Activated CD4-positive, alpha-beta T cell treated with anti-CD3 and anti-CD28 coated beads for 36 hours (primary cell): Measurements from ENCODE around the gene ANGPTL5. TPM values are rescaled to one million over a fixed set of nuclear protein-coding genes. Genes with fewer than 3 reads are reported as not detected.
A peak's percentile ranks its signal among the peaks of the same experiment; 100 is the strongest.

Source experiments
- ATAC-seq: fragments of 200-7000 bp; cut with Tn5 transposase; one replicate; pipeline ENCODE4 v1.10.0; 2021; ENCODE audit warnings: mild to moderate bottlenecking, moderate library complexity
- CTCF ChIA-PET: fragments of 350-600 bp; sonication (Branson Sonifier 250); formaldehyde crosslinking; loops from one replicate; lab custom pipeline; 2021; ENCODE audit warnings: antibody characterized with exemption; lab: Charles Lee
- POLR2A ChIA-PET: fragments of 350-600 bp; sonication (Branson Sonifier 250); formaldehyde crosslinking; loops from one replicate; lab custom pipeline; 2021; ENCODE audit warnings: antibody characterized with exemption, inconsistent platforms; lab: Charles Lee
- DNase-seq: peaks from one replicate; pipeline ENCODE4 v3.0.0-alpha.2; 2020
- H3K27ac Mint-ChIP-seq: one replicate; pipeline ENCODE4 v1.8.0; 2021; ENCODE audit warnings: mixed read lengths
- H3K27me3 Mint-ChIP-seq: one replicate; pipeline ENCODE4 v1.8.0; 2021; ENCODE audit warnings: mixed read lengths
- H3K36me3 Mint-ChIP-seq: one replicate; pipeline ENCODE4 v1.8.0; 2021; ENCODE audit warnings: low read depth, mixed read lengths
- H3K4me1 Mint-ChIP-seq: one replicate; pipeline ENCODE4 v1.8.0; 2021; ENCODE audit warnings: mixed read lengths
- H3K4me3 Mint-ChIP-seq: one replicate; pipeline ENCODE4 v1.8.0; 2021; ENCODE audit warnings: mild to moderate bottlenecking, moderate library complexity, mixed read lengths
- H3K9me3 Mint-ChIP-seq: one replicate; pipeline ENCODE4 v1.8.0; 2021; ENCODE audit warnings: low read depth, mixed read lengths
- intact Hi-C, 2 experiments: fragments of 100-400 bp; cut with DNase I in 1 of 2; cut with micrococcal nuclease in 1 of 2; formaldehyde crosslinking; loops; one replicate each; pipeline versions ENCODE4 v1.14.2 to v1.15.1; 2022 to 2024; cut with DNase I, micrococcal nuclease
- total RNA-seq, 2 experiments: library from RNA; stranded (reverse); gene quantifications; one replicate each; pipeline ENCODE4 v1.2.3, GENCODE V29; 2021

The ANGPTL5 gene
- total RNA-seq, 2 experiments from 2014 or later: not detected

DNA sequence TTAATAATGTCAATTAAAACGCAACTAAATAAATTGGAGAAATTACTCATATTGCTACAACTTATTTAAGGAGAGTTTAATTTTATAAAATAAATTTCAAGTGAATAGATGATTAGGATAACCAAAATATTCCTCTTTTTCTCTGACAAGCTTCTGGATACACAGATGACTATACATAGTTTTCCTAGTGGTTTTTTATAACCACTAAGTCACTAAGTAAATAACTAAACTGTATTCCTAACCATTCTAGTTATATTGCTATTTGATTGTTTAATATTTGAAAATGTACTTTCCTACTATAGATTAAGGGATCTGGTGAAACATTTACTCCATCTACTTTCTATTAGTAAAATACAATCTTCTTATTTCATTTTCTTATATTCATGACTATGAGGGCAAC, 4.7 kb upstream of the ANGPTL5 start:
- ATAC-seq: no peak
- POLR2A ChIA-PET: no interaction called here

GRCh38 chr11:101917226-101917625, 904 bp upstream of the ANGPTL5 start:
- H3K27ac Mint-ChIP-seq: no peak overlapping the region
- H3K4me3 Mint-ChIP-seq: no peak overlapping the region

More for the DNA sequence above, 4.7 kb upstream of the ANGPTL5 start:
- Mint-ChIP-seq H3K4me3 (no peak overlapping the region), H3K9me3 (no peaks in the 10 kb centered on the region), H3K27me3 (no peaks in the 10 kb centered on the region), H3K27ac (no peak overlapping the region), H3K4me1 (peaks cover 3% of the 10 kb centered on the region), H3K36me3 (no peaks in the 10 kb centered on the region)
- no peak for DNase-seq
- intact Hi-C loops: no loop called here
- CTCF ChIA-PET: interaction anchor here (0.7 kb wide), 1 partner anchor 8 kb away, joined by 3 read pairs; no protein-coding TSS in a partner anchor

DNA sequence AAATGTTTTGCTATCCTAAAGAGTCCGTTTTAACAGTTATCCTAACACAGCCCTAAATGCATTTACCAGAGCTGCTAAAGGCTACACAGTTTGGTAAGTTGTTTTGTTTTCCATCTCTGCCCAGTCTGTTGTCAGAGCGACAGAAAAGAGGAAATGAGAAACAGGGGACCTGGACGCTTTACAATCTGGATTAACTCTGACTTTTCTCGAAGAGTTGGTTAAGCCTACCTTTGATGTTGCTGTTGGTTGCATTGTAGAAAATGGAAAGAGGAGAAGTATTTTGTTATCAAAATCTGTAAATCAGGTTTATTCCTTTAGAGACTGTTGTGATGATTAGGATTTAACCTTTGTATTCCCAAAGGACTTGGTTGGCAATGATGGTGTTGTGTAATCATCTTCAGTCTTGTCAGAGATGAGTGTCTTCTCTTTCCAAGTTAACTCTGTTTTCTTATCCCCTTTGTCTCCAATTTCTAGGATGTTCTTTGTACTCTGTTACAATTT, 481 bp downstream of the ANGPTL5 start:
- ChIA-PET POLR2A (no interaction called here), CTCF (interaction anchor here (1.0 kb wide), 1 partner anchor 92 kb away, joined by 3 read pairs; no protein-coding TSS in a partner anchor)
- no peaks in the 10 kb centered on the region for H3K27me3 Mint-ChIP-seq
- H3K9me3 Mint-ChIP-seq: no peaks in the 10 kb centered on the region
- peak overlapping the region; percentile 86 for H3K4me3 Mint-ChIP-seq
- no peak overlapping the region for H3K27ac Mint-ChIP-seq
- H3K36me3 Mint-ChIP-seq: no peaks in the 10 kb centered on the region
- DNase-seq (no peak), ATAC-seq (no peak)
- intact Hi-C loops: loop anchor here (2.0 to 10.0 kb wide), 4 partner anchors 89 to 431 kb away; partner anchors contain the start of genes BIRC2 (in 1 of the 2) and YAP1 (in 1 of the 2)
- peaks cover 16% of the 10 kb centered on the region for H3K4me1 Mint-ChIP-seq

More at GRCh38 chr11:101917226-101917625, 904 bp upstream of the ANGPTL5 start:
- intact Hi-C loops: loop anchor here (5.0 to 10.0 kb wide), 2 partner anchors 88 to 90 kb away; no protein-coding TSS in a partner anchor
- ATAC-seq (no peak), DNase-seq (no peak)
- H3K27me3 Mint-ChIP-seq: no peaks in the 10 kb centered on the region
- H3K4me1 Mint-ChIP-seq: peaks cover 16% of the 10 kb centered on the region
- POLR2A ChIA-PET: no interaction called here
- CTCF ChIA-PET: interaction anchor here (0.6 to 1.0 kb wide), 2 partner anchors 13 to 30 kb away, joined by 3 to 4 read pairs; no protein-coding TSS in a partner anchor
- no peaks in the 10 kb centered on the region for H3K9me3 Mint-ChIP-seq
- H3K36me3 Mint-ChIP-seq: no peaks in the 10 kb centered on the region

- H3K4me1 Mint-ChIP-seq: peaks cover 16% of the 10 kb centered on the region
- H3K36me3 Mint-ChIP-seq: no peaks in the 10 kb centered on the region
- H3K27me3 Mint-ChIP-seq: peaks cover 2% of the 10 kb centered on the region
- peak within 1 kb of the TSS; percentile 86 for H3K27ac Mint-ChIP-seq
- H3K9me3 Mint-ChIP-seq: no peaks in the 10 kb centered on the region
- POLR2A ChIA-PET: no interaction called here
- ATAC-seq: peak; percentile 96
- intact Hi-C loops: loop anchor here (2.0 to 10.0 kb wide), 4 partner anchors 90 to 432 kb away; partner anchors contain the start of genes BIRC2 (in 1 of the 2) and YAP1 (in 1 of the 2)
- CTCF ChIA-PET: interaction anchor here (0.6 to 1.2 kb wide), 9 partner anchors 8 to 830 kb away, joined by 3 to 5 read pairs (median 3); no protein-coding TSS in a partner anchor
- peak within 1 kb of the TSS; percentile 86 for H3K4me3 Mint-ChIP-seq
- peak; percentile 96 for DNase-seq
Observed at GRCh38 chr11:101914738-101915426, 1.4 kb downstream of the ANGPTL5 start, which contains the start of gene CEP126. CEP126 (plus strand) TSS chr11:101915010; CDS start chr11:101915285, 275 bp downstream.

GRCh38 chr11:101914341-101914737, 2.0 kb downstream of the ANGPTL5 start:
- DNase-seq (no peak), ATAC-seq (no peak)
- H3K9me3 Mint-ChIP-seq: no peaks in the 10 kb centered on the region
- peak overlapping the region; percentile 86 for H3K4me3 Mint-ChIP-seq
- peak overlapping the region; percentile 86 for H3K27ac Mint-ChIP-seq
- POLR2A ChIA-PET: no interaction called here
- peaks cover 16% of the 10 kb centered on the region for H3K4me1 Mint-ChIP-seq
- CTCF ChIA-PET: interaction anchor here (0.6 to 1.2 kb wide), 6 partner anchors 7 to 830 kb away, joined by 3 to 5 read pairs (median 4); no protein-coding TSS in a partner anchor
- H3K36me3 Mint-ChIP-seq: no peaks in the 10 kb centered on the region
- intact Hi-C loops: loop anchor here (2.0 to 10.0 kb wide), 3 partner anchors 90 to 432 kb away; partner anchors contain the start of genes BIRC2 (in 1 of the 2) and YAP1 (in 1 of the 2)
- H3K27me3 Mint-ChIP-seq: peaks cover 2% of the 10 kb centered on the region

DNA sequence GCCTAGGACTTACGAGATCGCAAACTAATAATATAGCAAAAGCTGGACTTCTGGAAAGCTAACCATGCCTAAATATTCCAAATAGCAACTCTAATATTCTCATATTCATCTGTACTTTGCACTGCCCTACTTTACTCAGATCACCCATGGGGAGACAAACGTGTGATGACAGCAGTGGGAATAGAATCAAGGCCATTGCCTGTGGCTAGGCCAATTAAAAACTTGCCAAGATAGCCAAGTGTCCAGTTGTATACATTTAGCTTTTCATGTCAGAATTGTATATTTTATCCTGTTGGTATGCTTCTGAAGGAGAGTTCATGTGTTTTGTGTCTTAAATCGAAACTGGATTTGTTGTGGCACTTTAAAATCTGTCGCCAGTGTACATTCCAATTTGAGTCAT, 2.7 kb downstream of the ANGPTL5 start:
- ChIA-PET POLR2A (no interaction called here), CTCF (interaction anchor here (0.7 kb wide), 1 partner anchor 9 kb away, joined by 4 read pairs; no protein-coding TSS in a partner anchor)

DNA sequence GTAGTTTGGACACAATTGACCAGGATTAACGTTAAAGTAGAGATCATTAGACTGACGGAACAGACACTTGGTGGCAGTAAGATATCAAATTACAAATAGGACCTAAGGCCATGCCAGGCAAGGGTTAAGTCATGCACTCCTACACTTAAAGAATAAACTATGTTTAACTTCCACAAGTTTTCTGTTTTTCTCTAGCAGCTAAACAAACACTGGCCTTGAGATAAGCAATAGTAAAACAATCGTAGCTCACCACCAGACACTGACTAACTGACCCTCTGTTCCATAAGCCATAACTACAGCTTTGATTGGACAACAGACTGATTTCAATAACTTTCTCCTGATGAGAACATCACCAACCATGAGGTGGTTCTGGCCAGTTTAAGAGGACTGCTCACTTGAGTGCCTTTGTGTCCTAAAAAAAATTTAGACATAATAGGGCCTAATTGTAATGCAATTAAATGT, 3.5 kb downstream of the ANGPTL5 start:
- intact Hi-C loops: loop anchor here in 1 of 2 experiments (10.0 kb wide), 1 partner anchor 92 kb away; no protein-coding TSS in a partner anchor
- ATAC-seq (no peak), DNase-seq (no peak)
- H3K9me3 Mint-ChIP-seq: no peaks in the 10 kb centered on the region
- POLR2A ChIA-PET: no interaction called here
- H3K36me3 Mint-ChIP-seq: no peaks in the 10 kb centered on the region
- CTCF ChIA-PET: interaction anchor here (0.7 kb wide), 1 partner anchor 8 kb away, joined by 4 read pairs; no protein-coding TSS in a partner anchor
- H3K4me3 Mint-ChIP-seq: no peak overlapping the region
- no peak overlapping the region for H3K27ac Mint-ChIP-seq
- peaks cover 4% of the 10 kb centered on the region for H3K27me3 Mint-ChIP-seq
- peaks cover 16% of the 10 kb centered on the region for H3K4me1 Mint-ChIP-seq

More for the DNA sequence above, 2.7 kb downstream of the ANGPTL5 start:
- Mint-ChIP-seq H3K27ac (no peak overlapping the region), H3K36me3 (no peaks in the 10 kb centered on the region), H3K9me3 (no peaks in the 10 kb centered on the region), H3K4me1 (peaks cover 16% of the 10 kb centered on the region), H3K27me3 (peaks cover 4% of the 10 kb centered on the region), H3K4me3 (no peak overlapping the region)
- ATAC-seq (no peak), DNase-seq (no peak)
- intact Hi-C loops: loop anchor here (2.0 to 10.0 kb wide), 3 partner anchors 91 to 433 kb away; partner anchors contain the start of genes BIRC2 (in 1 of the 2) and YAP1 (in 1 of the 2)

- CTCF ChIA-PET: interaction anchor here (1.4 kb wide), 1 partner anchor 10 kb away, joined by 3 read pairs; no protein-coding TSS in a partner anchor
- intact Hi-C loops: no loop called here
- ATAC-seq: no peak
Observed at GRCh38 chr11:101909087-101909486, 7.2 kb downstream of the ANGPTL5 start.

DNA sequence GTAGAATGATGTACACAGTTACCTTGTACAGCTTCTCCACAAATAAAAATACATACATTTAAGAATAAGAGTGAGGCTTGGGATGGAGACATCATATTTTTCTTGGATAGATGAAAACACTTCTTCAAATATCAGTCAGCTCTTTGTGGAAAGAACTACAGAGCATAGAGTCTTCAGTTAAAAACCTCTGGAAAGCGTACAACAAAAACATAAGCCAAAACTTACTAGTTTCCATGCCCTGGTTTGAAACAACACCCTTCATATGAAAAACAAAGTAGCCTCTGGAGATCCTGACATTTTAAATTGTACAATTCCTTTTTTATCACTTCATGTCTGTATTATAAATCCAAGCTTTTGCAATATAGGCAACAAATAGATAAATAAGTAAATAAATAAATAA, 8.5 kb downstream of the ANGPTL5 start:
- Mint-ChIP-seq H3K36me3 (no peaks in the 10 kb centered on the region), H3K4me1 (no peaks in the 10 kb centered on the region), H3K27ac (no peak overlapping the region), H3K9me3 (no peaks in the 10 kb centered on the region), H3K4me3 (no peak overlapping the region), H3K27me3 (peaks cover 16% of the 10 kb centered on the region)
- intact Hi-C loops: no loop called here
- CTCF ChIA-PET: interaction anchor here (1.0 to 1.2 kb wide), 2 partner anchors 15 to 20 kb away, joined by 3 to 4 read pairs; no protein-coding TSS in a partner anchor
- ATAC-seq (no peak), DNase-seq (no peak)
- POLR2A ChIA-PET: interaction anchor here (0.6 kb wide), 1 partner anchor 1025 kb away, joined by 5 read pairs; no protein-coding TSS in a partner anchor

More at GRCh38 chr11:101909087-101909486, 7.2 kb downstream of the ANGPTL5 start:
- Mint-ChIP-seq H3K4me1 (no peaks in the 10 kb centered on the region), H3K4me3 (no peak overlapping the region), H3K36me3 (no peaks in the 10 kb centered on the region), H3K27ac (no peak overlapping the region), H3K9me3 (no peaks in the 10 kb centered on the region), H3K27me3 (peaks cover 10% of the 10 kb centered on the region)
- POLR2A ChIA-PET: no interaction called here
- DNase-seq: no peak

- DNase-seq (no peak), ATAC-seq (no peak)
- ChIA-PET POLR2A (no interaction called here), CTCF (no interaction called here)
- no peaks in the 10 kb centered on the region for H3K9me3 Mint-ChIP-seq
- intact Hi-C loops: no loop called here
- no peaks in the 10 kb centered on the region for H3K4me1 Mint-ChIP-seq
- H3K4me3 Mint-ChIP-seq: no peak overlapping the region
- no peaks in the 10 kb centered on the region for H3K36me3 Mint-ChIP-seq
- peaks cover 18% of the 10 kb centered on the region for H3K27me3 Mint-ChIP-seq
- no peak overlapping the region for H3K27ac Mint-ChIP-seq
Observed at GRCh38 chr11:101894505-101894904, 21.8 kb downstream of the ANGPTL5 start.

DNA sequence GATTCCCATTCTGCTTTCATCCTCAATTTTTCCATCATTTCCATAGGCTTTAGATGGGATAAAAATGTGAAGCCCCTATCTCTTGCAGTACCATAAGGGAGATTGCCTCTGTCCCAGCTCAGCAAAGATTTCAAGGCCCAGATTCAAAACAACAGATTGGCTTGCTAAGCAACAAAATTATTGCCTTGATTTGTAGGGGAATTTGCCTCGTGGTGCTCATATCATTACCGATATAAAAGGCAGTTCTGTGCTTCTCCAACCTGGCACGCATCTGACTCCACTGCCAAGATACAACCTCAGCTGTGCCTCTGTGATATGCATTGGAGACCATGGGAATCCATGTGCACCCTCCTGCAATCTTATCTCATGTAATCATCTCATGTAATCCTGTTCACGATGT, 26.6 kb downstream of the ANGPTL5 start:
- DNase-seq (no peak), ATAC-seq (no peak)
- CTCF ChIA-PET: interaction anchor here (1.6 kb wide), 1 partner anchor 29 kb away, joined by 4 read pairs; no protein-coding TSS in a partner anchor
- intact Hi-C loops: no loop called here
- Mint-ChIP-seq H3K4me1 (no peaks in the 10 kb centered on the region), H3K27ac (no peak overlapping the region), H3K36me3 (no peaks in the 10 kb centered on the region), H3K4me3 (no peak overlapping the region), H3K9me3 (no peaks in the 10 kb centered on the region), H3K27me3 (peaks cover 12% of the 10 kb centered on the region)
- POLR2A ChIA-PET: no interaction called here
